Limb (tissue), 2 donors: Measurements from ENCODE around the gene ACSL3.
"Not testable (repeated sequence)": the region's sequence is repeated elsewhere in the genome, so short reads cannot be mapped to it uniquely, and the experiment has no call there.

Source experiments
- DNase-seq, 2 donors: peaks; one replicate each; pipeline ENCODE4 v3.0.0-alpha.2; 2016; ENCODE audit errors: extremely low spot score in 2 of 2

Gene ACSL3

GRCh38 chr2:222973237-222973636 lies 112.4 kb downstream of the ACSL3 start:
- no peak for DNase-seq

GRCh38 chr2:222973733-222974132 lies 112.9 kb downstream of the ACSL3 start:
- DNase-seq = no peak

- DNase-seq = no peak
Observed at GRCh38 chr2:222976521-222977061, 115.8 kb downstream of the ACSL3 start.

- no peak for DNase-seq
Observed at GRCh38 chr2:222977121-222977520, 116.3 kb downstream of the ACSL3 start.

- no peak for DNase-seq
Observed at GRCh38 chr2:222978850-222979249, 118.0 kb downstream of the ACSL3 start.

GRCh38 chr2:222979484-222979883 lies 118.6 kb downstream of the ACSL3 start:
- no peak for DNase-seq

- DNase-seq = no peak
Observed at GRCh38 chr2:222982010-222982908, 121.4 kb downstream of the ACSL3 start.

- DNase-seq = no peak
Observed at GRCh38 chr2:222982909-222983265, 122.1 kb downstream of the ACSL3 start.

- DNase-seq = no peak
Observed at GRCh38 chr2:222984908-222985307, 124.1 kb downstream of the ACSL3 start.

- no peak for DNase-seq
Observed at GRCh38 chr2:222989431-222989830, 128.6 kb downstream of the ACSL3 start.

- not testable (repeated sequence) for DNase-seq
Observed at GRCh38 chr2:222990206-222990605, 129.4 kb downstream of the ACSL3 start.

- no peak for DNase-seq
Observed at GRCh38 chr2:222992137-222992536, 131.3 kb downstream of the ACSL3 start.
